Parathyroid adenoma (tissue), 2 donors: ENCODE results near the gene F9.

ENCODE experiments used
- H2AFZ ChIP-seq: fragments of 300-600 bp; sonication (generic); one replicate; pipeline ENCODE4 v1.7.0; 2017; ENCODE audit warnings: antibody characterized with exemption, mild to moderate bottlenecking
- H3K27ac ChIP-seq: fragments of 300-600 bp; sonication (generic); one replicate; pipeline ENCODE4 v1.7.0; 2017
- H3K27me3 ChIP-seq: fragments of 300-600 bp; sonication (generic); one replicate; pipeline ENCODE4 v1.7.0; 2017; ENCODE audit warnings: low read length; ENCODE audit not compliant: control insufficient read depth, insufficient read depth
- H3K36me3 ChIP-seq: fragments of 300-600 bp; sonication (generic); one replicate; pipeline ENCODE4 v1.7.0; 2017; ENCODE audit warnings: low read length; ENCODE audit not compliant: control insufficient read depth, insufficient read depth
- H3K4me1 ChIP-seq: fragments of 300-600 bp; sonication (generic); one replicate; pipeline ENCODE4 v1.7.0; 2017; ENCODE audit warnings: control low read depth
- H3K4me2 ChIP-seq: fragments of 300-600 bp; sonication (generic); one replicate; pipeline ENCODE4 v1.7.0; 2017; ENCODE audit warnings: low read length
- H3K4me3 ChIP-seq: fragments of 300-600 bp; sonication (generic); one replicate; pipeline ENCODE4 v1.7.0; 2017; ENCODE audit warnings: low read depth, low read length
- H3K79me2 ChIP-seq: fragments of 300-600 bp; sonication (generic); one replicate; pipeline ENCODE4 v1.7.0; 2017; ENCODE audit warnings: control low read depth
- H3K9ac ChIP-seq: fragments of 300-600 bp; sonication (generic); one replicate; pipeline ENCODE4 v1.7.0; 2017; ENCODE audit warnings: mild to moderate bottlenecking
- H3K9me3 ChIP-seq: fragments of 300-600 bp; sonication (generic); one replicate; pipeline ENCODE4 v1.7.0; 2017; ENCODE audit warnings: low read length; ENCODE audit not compliant: control insufficient read depth
- CTCF ChIP-seq: fragments of 300-600 bp; sonication (generic); IDR thresholded peaks from one replicate; pipeline ENCODE4 v1.7.0; 2017; ENCODE audit warnings: antibody characterized with exemption, mild to moderate bottlenecking
- donor health status: primary hyperparathyroidism.

F9 gene

GRCh38 chrX:139554991-139555675 lies 24.6 kb downstream of the F9 start:
- Histone ChIP-seq H3K36me3 (no peaks in the 10 kb centered on the region), H3K27ac (no peak overlapping the region), H3K4me2 (no peak overlapping the region), H3K4me3 (no peak overlapping the region), H3K9ac (no peak overlapping the region), H3K27me3 (no peaks in the 10 kb centered on the region), H3K79me2 (no peaks in the 10 kb centered on the region), H3K9me3 (no peaks in the 10 kb centered on the region), H3K4me1 (no peaks in the 10 kb centered on the region), H2AFZ (no peak overlapping the region)
- TF ChIP-seq CTCF, result no peak

- H3K27ac ChIP-seq, result no peak overlapping the region
- no peaks in the 10 kb centered on the region for H3K79me2 ChIP-seq
- no peak overlapping the region for H3K4me2 ChIP-seq
- H3K4me3 ChIP-seq, result no peak overlapping the region
- peak; percentile 12 for TF ChIP-seq CTCF
- no peaks in the 10 kb centered on the region for H3K4me1 ChIP-seq
- no peak overlapping the region for H2AFZ ChIP-seq
- H3K27me3 ChIP-seq, result no peaks in the 10 kb centered on the region
- H3K9me3 ChIP-seq, result no peaks in the 10 kb centered on the region
- H3K36me3 ChIP-seq, result no peaks in the 10 kb centered on the region
- no peak overlapping the region for H3K9ac ChIP-seq
Observed at GRCh38 chrX:139559383-139560042, 29.0 kb downstream of the F9 start.

GRCh38 chrX:139560221-139560620 lies 29.7 kb downstream of the F9 start:
- no peak overlapping the region for H3K27ac ChIP-seq
- no peaks in the 10 kb centered on the region for H3K27me3 ChIP-seq
- no peak for TF ChIP-seq CTCF
- no peaks in the 10 kb centered on the region for H3K4me1 ChIP-seq
- no peaks in the 10 kb centered on the region for H3K36me3 ChIP-seq
- H3K4me2 ChIP-seq, result no peak overlapping the region
- no peaks in the 10 kb centered on the region for H3K79me2 ChIP-seq
- no peak overlapping the region for H2AFZ ChIP-seq
- no peaks in the 10 kb centered on the region for H3K9me3 ChIP-seq
- H3K9ac ChIP-seq, result no peak overlapping the region
- H3K4me3 ChIP-seq, result no peak overlapping the region

GRCh38 chrX:139563251-139563650 lies 32.7 kb downstream of the F9 start:
- Histone ChIP-seq H3K4me2 (no peak overlapping the region), H3K9me3 (no peaks in the 10 kb centered on the region), H3K79me2 (no peaks in the 10 kb centered on the region), H3K9ac (no peak overlapping the region), H3K4me3 (no peak overlapping the region), H3K4me1 (no peaks in the 10 kb centered on the region), H3K27ac (no peak overlapping the region), H2AFZ (no peak overlapping the region), H3K27me3 (no peaks in the 10 kb centered on the region), H3K36me3 (no peaks in the 10 kb centered on the region)
- TF ChIP-seq CTCF, result no peak

GRCh38 chrX:139566981-139567380 lies 36.4 kb downstream of the F9 start:
- TF ChIP-seq CTCF, result no peak
- H3K27me3 ChIP-seq, result no peaks in the 10 kb centered on the region
- H3K4me2 ChIP-seq, result no peak overlapping the region
- no peaks in the 10 kb centered on the region for H3K36me3 ChIP-seq
- no peaks in the 10 kb centered on the region for H3K9me3 ChIP-seq
- H3K79me2 ChIP-seq, result no peaks in the 10 kb centered on the region
- no peaks in the 10 kb centered on the region for H3K4me1 ChIP-seq
- no peak overlapping the region for H3K27ac ChIP-seq
- no peak overlapping the region for H3K4me3 ChIP-seq
- H2AFZ ChIP-seq, result no peak overlapping the region
- H3K9ac ChIP-seq, result no peak overlapping the region
